Activated CD8-positive, alpha-beta memory T cell treated with anti-CD3 and anti-CD28 coated beads for 36 hours (primary cell): Measurements from ENCODE around the gene PSMB11. TPM values are rescaled to one million over a fixed set of nuclear protein-coding genes. Genes with fewer than 3 reads are reported as not detected.

ENCODE experiments used
- CTCF ChIA-PET: fragments of 350-600 bp; sonication (Branson Sonifier 250); formaldehyde crosslinking; loops from one replicate; lab custom pipeline; 2021; ENCODE audit warnings: antibody characterized with exemption; lab: Charles Lee
- POLR2A ChIA-PET: fragments of 350-600 bp; sonication (Branson Sonifier 250); formaldehyde crosslinking; loops from one replicate; lab custom pipeline; 2021; ENCODE audit warnings: antibody characterized with exemption; lab: Charles Lee
- total RNA-seq, 2 experiments: library from RNA; stranded (reverse); gene quantifications; one replicate each; pipeline ENCODE4 v1.2.3, GENCODE V29; 2021

The PSMB11 gene
- total RNA-seq, 2 experiments from 2014 or later = not detected

DNA sequence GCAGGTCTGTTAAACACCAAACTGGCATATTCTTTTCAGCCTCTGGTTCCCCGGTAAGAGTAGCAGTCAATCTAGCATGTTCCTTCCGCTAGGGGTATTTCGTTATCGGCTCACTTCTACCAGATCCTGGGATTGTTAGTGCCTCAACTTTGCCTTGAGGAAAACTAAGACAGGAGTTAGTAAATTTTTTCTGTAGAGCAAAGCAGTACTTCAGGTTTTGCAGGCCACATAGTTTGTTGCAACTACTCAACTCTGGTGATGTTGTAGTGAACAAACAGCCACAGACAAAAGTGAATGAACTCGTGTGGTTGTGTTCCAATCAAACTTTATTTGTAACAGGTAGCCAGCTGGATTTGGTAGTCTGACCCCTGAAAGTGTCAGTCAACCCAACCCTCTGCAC, 21.6 kb downstream of the PSMB11 start:
- POLR2A ChIA-PET = no interaction called here
- CTCF ChIA-PET = interaction anchor here (1.2 to 12.8 kb wide), 3 partner anchors 57 to 507 kb away, joined by 3 to 221 read pairs (median 3); partner anchors contain the start of gene AJUBA

DNA sequence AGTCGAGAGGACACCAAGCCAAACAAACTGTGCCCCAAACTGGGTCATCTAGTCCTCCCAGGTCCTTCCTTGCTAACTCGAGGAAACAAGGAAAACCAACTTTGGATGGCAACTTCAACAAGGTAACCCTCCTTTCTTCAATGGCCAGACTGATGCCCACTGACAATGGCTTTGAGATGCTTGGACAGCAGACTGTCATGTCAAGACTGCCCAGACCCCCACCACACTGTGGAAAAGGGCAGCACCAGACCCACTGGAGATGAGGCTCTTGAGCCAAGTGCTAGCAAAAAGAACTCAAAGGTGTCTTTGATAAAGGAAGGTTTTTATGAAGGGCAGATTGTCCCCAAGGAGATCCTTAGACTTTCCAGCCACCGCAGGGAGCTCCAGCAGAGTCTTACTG, 24.4 kb downstream of the PSMB11 start:
- POLR2A ChIA-PET = no interaction called here
- CTCF ChIA-PET = interaction anchor here (0.7 to 3.1 kb wide), 2 partner anchors 9 to 93 kb away, joined by 4 to 53 read pairs; partner anchors contain the start of gene CDH24

DNA sequence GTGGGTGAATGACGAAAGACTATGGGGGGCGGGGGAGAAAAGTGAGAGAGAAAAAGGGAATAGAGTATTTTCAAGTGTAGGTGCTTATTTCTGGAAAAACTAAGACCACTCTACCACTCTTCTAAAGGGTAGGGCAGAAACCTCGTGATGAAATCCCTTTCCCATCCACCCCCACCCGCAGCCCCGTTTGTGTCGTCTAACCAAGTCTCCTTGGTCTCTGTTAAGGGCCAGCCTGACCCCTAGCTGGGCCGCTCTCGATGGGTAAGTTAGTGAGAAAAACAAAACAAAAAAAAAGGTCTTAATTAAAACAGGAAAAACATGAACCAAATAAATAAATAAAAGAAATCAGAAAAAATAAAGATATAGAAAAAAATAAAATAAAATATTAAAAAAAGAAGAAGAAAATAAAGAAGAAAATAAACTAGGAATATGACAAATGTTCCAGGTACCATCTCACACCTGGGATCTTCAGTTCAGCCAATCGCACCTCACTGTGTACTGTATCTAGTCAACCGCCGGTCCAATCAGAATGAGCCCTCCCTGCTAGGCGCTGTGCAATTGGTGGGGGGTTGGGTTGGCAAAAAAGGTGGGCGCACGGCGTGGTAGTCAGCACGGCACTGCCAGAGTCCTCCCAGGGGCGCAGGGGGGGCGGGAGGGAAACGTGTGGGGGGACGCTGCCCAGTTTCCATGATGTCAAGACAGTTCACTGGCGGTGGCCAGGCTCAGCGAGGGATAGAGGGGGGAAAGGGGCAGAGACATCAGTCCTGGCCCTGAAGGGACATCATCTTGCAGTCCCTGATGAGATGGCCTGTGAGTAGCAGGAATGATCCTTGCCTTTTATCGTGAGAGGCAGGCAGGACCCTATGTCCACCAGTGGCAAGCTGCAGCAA, 25.1 kb downstream of the PSMB11 start:
- CTCF ChIA-PET = interaction anchor here (0.7 to 3.1 kb wide), 6 partner anchors 9 to 111 kb away, joined by 4 to 53 read pairs (median 12); partner anchors contain the start of genes AJUBA, CDH24 and HAUS4
- POLR2A ChIA-PET = no interaction called here

DNA sequence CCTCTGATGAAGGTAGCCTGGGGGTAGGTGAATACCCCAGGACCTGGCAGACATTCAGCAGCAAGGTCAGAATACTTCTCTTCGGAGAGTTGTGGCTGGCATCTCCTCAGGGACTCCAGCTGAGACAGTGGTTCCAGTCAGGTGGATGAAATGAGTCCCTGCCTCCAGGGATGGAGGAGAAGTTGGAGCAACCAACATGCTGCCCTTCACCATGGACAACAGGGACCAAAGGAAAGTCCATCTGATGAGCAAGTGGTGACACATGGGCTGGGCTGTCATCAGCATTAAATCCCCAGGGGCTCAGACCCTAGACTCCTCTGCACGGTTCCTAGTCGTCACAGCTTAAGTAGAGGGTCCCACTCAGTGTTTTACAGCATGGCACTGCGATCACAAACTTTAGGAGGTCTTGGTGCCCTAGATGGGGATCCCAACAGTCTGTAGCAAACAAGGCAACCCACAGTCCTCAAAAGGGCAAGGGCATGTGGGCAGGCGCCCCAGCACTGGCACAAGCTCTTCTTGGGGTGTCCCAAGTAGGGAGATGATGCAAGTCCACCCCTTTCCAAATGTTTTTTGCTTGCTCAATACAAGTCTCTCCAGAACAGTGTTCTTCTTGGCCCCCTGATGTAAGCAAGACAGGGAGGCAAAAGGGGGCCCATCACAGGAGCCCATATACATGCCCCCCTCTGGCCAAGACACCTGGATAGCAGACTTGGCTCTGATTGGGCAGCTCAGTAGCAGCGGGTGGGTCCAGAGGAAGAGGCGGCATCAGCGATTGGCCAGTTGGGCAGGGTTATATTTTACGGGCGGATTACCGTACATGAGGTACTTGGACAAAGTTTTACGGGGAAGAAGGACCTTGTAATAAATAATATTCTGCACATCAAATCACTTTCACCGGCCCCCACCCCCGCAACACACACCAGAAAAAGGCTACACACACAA, 26.1 kb downstream of the PSMB11 start:
- POLR2A ChIA-PET = interaction anchor here (0.6 to 1.4 kb wide), 4 partner anchors 10 to 71 kb away, joined by 4 to 7 read pairs (median 4); partner anchors contain the start of genes ACIN1, C14orf119 and CDH24
- CTCF ChIA-PET = interaction anchor here (0.6 to 3.1 kb wide), 30 partner anchors 9 to 234 kb away, joined by 3 to 53 read pairs (median 6); partner anchors contain the start of genes ACIN1, AJUBA, C14orf119 and CDH24

DNA sequence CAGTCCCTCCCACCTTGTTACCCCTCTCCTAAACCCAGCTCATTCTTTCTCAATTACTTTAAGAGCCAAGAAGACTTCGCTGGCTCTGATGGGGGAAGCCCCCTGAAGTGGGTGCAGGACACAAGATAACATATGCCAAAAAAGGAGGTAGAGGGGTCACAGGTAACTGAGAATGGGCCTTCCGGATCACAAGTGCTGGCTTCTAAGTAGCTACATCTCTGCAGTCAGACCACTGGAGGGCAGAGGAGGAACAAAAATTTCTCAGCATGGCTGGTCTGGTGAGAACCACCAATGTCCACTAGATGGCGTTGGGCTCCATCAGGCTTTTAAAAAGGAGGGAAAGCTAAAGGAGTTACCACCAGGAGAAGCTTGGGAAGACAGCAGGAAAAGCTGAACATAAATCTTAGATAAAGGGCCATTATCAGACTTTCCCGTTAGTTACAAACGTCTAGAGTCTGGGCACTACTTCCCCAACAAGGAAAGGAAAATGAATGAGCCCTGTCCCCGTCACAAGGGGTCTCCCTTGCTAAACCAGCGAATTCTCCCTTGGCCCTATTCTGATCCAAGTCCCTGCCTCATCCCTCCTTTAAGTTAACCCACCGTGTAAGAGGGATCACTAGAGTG, 26.9 kb downstream of the PSMB11 start:
- POLR2A ChIA-PET = interaction anchor here (0.6 to 1.4 kb wide), 5 partner anchors 11 to 71 kb away, joined by 4 to 7 read pairs (median 5); partner anchors contain the start of genes ACIN1, C14orf119 and CDH24
- CTCF ChIA-PET = interaction anchor here (0.5 to 3.1 kb wide), 30 partner anchors 9 to 234 kb away, joined by 3 to 53 read pairs (median 6); partner anchors contain the start of genes ACIN1, AJUBA, C14orf119 and CDH24

DNA sequence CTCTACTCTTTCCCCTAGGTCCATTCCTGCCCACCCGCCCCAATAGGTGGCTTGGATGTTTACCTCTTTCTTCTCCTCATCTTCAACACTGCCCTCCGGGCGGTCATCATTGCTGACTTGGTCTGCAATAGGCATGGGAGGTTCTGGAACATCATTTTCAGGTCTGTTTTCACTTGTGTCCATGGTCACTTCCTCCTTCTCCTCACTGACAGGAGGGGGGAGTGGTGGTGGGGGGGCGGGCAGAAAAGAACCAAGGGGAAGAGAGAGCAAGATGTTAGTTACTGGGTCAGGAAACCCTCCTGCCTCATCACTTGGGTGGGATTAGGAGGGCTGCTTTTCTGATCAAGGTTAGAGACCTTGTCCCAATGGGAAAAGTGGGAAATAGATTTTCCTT, 27.4 kb downstream of the PSMB11 start:
- POLR2A ChIA-PET = interaction anchor here (0.6 to 1.1 kb wide), 3 partner anchors 22 to 58 kb away, joined by 4 to 7 read pairs (median 6); partner anchors contain the start of genes ACIN1 and C14orf119
- CTCF ChIA-PET = interaction anchor here (0.5 to 3.1 kb wide), 27 partner anchors 8 to 233 kb away, joined by 3 to 53 read pairs (median 7); partner anchors contain the start of genes ACIN1, AJUBA, C14orf119 and CDH24

DNA sequence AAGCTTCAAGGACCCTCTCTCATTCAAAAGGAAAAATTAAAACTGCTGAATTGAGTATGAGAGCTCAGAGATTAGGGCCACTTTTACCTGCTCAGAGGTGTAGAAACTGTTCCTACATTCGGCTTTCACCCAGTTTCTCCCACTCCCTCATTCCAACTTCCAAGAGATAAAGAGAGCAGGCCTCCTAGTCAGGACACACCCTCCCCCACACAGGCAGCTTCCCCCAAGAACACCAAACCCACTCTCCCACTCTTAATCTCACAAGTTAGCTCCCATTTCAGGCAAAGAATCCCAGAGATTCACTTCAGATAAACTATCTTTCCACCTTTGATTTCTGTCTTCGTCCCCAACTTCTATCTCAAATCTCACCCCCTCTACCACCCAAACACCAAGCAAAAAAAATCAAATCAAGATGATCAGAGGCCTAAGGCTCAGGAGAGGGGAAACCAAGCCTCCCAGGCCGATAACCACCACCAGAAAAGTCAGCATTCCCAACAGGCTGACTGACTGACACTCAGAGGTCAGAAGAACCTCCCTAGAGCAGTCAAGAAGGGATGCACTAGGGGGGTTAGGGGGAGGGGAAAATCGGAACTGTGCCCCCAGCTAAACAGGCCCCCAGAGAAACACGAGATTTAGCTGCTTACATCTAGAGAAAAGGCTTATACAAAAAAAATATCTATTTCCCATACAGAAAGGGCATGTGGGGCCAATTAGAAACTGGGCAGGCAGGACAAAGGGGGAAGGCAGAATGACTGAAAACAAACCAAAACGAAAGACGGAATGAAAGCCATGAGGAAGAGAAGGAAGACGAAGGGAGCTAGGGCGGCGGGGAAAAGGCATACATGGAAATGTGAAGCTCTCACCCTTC, 28.5 kb downstream of the PSMB11 start:
- POLR2A ChIA-PET = interaction anchor here (0.6 to 2.2 kb wide), 2 partner anchors 11 to 25 kb away, joined by 3 to 10 read pairs; partner anchors contain the start of genes ACIN1 and C14orf119

DNA sequence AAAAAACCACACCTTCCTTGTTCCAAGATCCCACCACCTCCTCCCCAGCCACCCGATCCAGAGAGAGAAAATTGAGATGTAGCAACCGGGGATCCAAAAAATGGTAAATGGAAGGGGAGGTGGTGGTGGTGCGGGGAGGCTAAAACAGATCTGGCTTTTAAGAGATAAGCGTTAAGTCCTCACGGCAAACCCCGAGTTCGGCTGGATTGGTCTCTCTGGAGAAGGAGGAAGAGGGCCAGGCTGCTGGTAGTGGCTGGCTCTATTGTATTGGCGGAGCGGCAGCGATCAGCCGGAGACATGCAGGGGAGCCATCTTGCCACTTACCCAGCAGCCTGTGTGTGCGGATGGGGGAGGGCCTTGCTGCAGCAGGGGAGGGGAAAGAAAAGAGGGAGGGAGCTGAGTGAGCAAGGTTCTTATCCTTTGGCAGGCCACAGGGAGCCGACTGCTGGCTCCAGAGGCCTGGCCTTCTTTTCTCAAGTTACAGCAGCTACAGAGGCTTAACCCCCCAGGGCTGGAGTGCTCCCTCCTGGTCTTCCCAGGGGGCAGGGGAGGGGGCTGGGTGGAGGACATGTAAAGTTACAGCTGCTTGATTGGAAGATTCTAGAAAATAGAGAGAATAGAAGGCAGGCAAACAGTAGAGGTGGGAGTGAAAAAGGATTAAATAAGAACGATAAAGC, 29.4 kb downstream of the PSMB11 start:
- ChIA-PET POLR2A (interaction anchor here (1.3 to 2.2 kb wide), 2 partner anchors 13 to 24 kb away, joined by 3 to 10 read pairs; partner anchors contain the start of genes ACIN1 and C14orf119), CTCF (interaction anchor here (1.0 to 3.0 kb wide), 9 partner anchors 11 to 98 kb away, joined by 3 to 11 read pairs (median 7); partner anchors contain the start of genes ACIN1 and C14orf119)

More for the DNA sequence above, 28.5 kb downstream of the PSMB11 start:
- CTCF ChIA-PET = interaction anchor here (0.8 to 3.0 kb wide), 7 partner anchors 10 to 97 kb away, joined by 3 to 11 read pairs (median 7); partner anchors contain the start of genes ACIN1 and C14orf119

DNA sequence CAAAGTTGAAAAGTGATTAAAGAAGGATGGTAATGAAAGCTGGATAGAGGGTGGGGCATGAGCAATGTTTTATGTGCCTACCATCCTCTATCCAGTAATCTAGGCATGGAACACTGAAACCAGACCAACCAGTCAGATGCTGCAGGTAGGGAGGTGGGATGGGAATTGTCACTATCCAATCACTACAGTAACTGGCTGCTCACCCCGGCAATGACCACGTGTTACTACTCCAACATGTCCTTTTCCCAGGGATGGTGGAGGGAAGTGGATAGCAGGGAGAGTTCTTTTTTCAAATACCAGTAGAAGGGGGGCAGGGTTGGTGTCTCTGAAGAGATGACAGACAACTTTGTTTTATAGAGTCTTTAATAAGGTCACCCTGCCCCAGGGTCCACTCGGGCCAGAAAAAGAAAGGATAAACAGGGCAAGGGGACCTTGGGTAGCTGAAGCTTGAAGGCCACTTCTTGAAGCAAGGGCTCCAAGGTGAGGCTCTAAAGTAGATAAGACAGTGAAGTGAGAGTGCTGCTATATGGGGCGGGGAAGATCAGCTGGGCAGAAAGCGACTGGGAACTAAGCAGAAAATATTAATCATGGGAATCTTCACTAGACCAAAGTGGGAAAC, 30.0 kb downstream of the PSMB11 start:
- ChIA-PET POLR2A (interaction anchor here (1.3 to 2.2 kb wide), 2 partner anchors 14 to 23 kb away, joined by 3 to 10 read pairs; partner anchors contain the start of genes ACIN1 and C14orf119), CTCF (interaction anchor here (1.0 to 3.0 kb wide), 9 partner anchors 12 to 99 kb away, joined by 3 to 11 read pairs (median 7); partner anchors contain the start of genes ACIN1 and C14orf119)

DNA sequence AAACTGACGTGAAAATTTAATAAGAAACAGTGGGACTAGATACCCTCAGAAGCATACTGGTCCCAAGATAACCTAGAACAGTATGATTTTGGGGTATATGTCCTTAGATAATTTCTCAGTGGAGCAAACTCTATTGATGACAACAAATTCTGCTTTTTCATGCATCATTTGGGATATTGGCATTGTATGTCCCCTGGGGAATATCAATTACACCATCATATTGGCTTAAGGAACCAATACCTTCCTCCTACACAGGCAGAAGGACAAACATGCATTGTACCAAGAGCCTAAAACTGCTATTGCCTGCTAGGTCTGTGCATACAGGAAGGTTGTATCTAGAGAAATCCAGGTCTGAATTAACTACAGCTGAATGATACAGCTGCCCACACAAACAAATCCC, 32.9 kb downstream of the PSMB11 start:
- CTCF ChIA-PET = interaction anchor here (0.8 to 4.1 kb wide), 5 partner anchors 13 to 88 kb away, joined by 3 to 18 read pairs (median 5); partner anchors contain the start of genes ACIN1 and C14orf119
- POLR2A ChIA-PET = interaction anchor here (0.6 kb wide), 1 partner anchor 17 kb away, joined by 11 read pairs; no protein-coding TSS in a partner anchor

DNA sequence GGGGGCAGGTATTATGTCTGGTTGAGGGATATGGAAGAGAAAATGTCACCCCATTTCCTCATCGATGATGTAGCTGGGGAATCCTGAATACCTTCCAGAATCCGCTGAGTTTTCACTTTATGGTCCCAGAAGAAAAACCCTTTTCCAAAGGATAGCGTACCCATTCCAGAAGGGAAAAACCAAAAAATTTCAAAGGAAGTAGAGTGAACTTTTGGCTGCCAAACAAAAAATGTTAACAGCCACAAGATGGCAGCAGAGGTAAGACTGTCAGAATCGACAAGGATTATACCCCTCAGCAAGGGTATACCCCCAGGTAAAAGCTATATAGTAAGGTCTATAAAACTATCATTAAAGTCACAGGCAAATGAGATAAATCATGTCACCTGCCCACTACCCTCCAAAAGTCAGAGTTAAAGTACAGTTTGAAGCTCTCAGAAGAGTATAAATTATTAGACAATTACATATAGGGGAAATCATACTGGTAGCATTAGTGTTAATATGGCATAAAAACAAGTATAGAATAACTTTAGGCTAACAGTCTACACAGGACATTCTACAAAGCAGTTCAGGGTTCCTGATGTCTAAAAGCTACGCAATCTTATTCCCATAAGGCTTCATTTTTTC, 34.9 kb downstream of the PSMB11 start:
- ChIA-PET CTCF (interaction anchor here (0.5 to 4.1 kb wide), 19 partner anchors 8 to 245 kb away, joined by 3 to 22 read pairs (median 4); partner anchors contain the start of genes ACIN1 and C14orf119), POLR2A (no interaction called here)

DNA sequence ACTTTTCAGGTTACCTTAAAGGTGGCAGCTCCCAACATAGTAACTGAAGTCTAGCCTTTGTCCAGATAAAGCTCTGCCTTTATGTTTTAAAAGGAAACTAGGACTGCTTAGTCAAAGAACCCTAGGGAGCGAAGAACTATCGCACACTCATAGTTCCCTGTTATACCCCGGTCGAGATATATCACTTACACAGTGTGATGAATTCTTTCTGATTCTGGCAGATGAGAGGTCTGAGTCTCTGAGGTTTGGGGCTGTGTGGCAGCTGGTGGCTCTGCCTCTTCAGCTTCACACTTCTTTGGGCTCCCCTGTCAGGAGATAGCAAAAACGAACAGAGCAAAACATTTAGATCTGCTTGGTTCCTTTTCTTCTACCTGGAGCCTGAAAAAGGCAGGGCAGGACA, 36.0 kb downstream of the PSMB11 start:
- POLR2A ChIA-PET = no interaction called here
- CTCF ChIA-PET = interaction anchor here (1.2 to 4.1 kb wide), 8 partner anchors 8 to 244 kb away, joined by 4 to 22 read pairs (median 11); partner anchors contain the start of genes ACIN1 and C14orf119

DNA sequence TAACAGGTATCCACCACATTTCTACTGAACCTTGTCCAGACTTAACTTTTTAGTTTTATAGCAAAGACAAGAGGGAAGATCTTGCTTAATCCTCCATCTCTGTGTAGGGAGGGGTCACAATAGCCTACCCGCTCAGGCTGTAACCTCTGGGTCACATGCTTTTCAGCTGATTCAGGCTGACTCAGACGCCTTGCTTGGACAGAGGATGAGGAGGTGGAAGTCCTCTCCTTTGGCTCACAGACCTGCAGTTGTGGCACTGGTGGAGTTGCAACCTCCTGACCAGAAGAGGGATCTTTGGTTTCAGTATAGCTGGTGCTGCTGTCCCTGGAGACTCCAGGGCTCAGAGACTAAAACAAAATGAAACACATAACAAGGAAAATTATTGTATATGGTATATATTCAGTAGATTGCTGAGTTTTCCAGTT, 36.7 kb downstream of the PSMB11 start:
- CTCF ChIA-PET = interaction anchor here (2.5 to 3.0 kb wide), 2 partner anchors 10 to 31 kb away, joined by 14 to 22 read pairs; no protein-coding TSS in a partner anchor
- POLR2A ChIA-PET = no interaction called here

DNA sequence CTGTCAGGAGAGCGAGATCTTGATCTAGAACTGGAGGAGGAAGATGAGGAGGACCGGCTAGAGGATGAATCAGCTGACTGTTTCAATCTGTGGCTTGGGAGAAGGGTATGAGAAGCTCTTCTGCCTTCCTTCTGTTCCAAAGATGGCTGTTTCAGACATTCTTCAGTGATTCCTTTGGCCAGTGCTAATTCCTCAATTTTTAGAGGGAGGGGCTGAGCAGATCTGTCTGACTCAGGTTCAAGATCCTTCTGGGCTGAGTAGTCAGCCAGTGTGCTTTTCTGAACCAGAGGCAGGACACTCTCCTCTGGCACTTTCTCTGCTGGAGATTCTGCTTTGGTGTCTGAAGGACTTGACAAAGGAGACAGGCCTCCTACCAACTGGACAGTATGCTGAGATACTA, 37.7 kb downstream of the PSMB11 start:
- POLR2A ChIA-PET = no interaction called here
- CTCF ChIA-PET = interaction anchor here (1.8 to 2.5 kb wide), 2 partner anchors 11 to 16 kb away, joined by 6 to 10 read pairs; partner anchors contain the start of genes ACIN1 and C14orf119
